Glutamatergic neuron (in vitro differentiated cells): ENCODE data around the gene CDKN2B-AS1. TPM values are rescaled to one million over a fixed set of nuclear protein-coding genes. Genes with fewer than 3 reads are reported as not detected.

ENCODE experiments used
- DNase-seq: peaks from one replicate; pipeline ENCODE4 v3.0.0; 2022
- H3K27ac Mint-ChIP-seq: one replicate; pipeline ENCODE4 v1.8.0; 2020; ENCODE audit warnings: mild to moderate bottlenecking, mixed read lengths, inconsistent platforms; ENCODE audit not compliant: unreplicated experiment
- H3K27me3 Mint-ChIP-seq: one replicate; pipeline ENCODE4 v1.8.0; 2020; ENCODE audit warnings: mild to moderate bottlenecking, moderate library complexity, mixed read lengths, inconsistent platforms; ENCODE audit not compliant: unreplicated experiment
- H3K36me3 Mint-ChIP-seq: one replicate; pipeline ENCODE4 v1.8.0; 2020; ENCODE audit warnings: mild to moderate bottlenecking, mixed read lengths, inconsistent platforms; ENCODE audit not compliant: unreplicated experiment
- H3K4me1 Mint-ChIP-seq: one replicate; pipeline ENCODE4 v1.8.0; 2020; ENCODE audit warnings: mild to moderate bottlenecking, low read depth, mixed read lengths, inconsistent platforms; ENCODE audit not compliant: unreplicated experiment
- H3K4me3 Mint-ChIP-seq: one replicate; pipeline ENCODE4 v1.8.0; 2020; ENCODE audit warnings: mild to moderate bottlenecking, mixed read lengths, inconsistent platforms; ENCODE audit not compliant: unreplicated experiment
- H3K9me3 Mint-ChIP-seq: one replicate; pipeline ENCODE4 v1.8.0; 2020; ENCODE audit warnings: mild to moderate bottlenecking, moderate library complexity, mixed read lengths, inconsistent platforms; ENCODE audit not compliant: unreplicated experiment
- total RNA-seq: library from RNA; stranded (reverse); fragmentation: NEBNext Ultra II Directional; extraction: Animal tissue kit (Norgen Biotek cat#: 25700); gene quantifications from one replicate; pipeline ENCODE4 v1.2.1, GENCODE V29; 2021; ENCODE audit not compliant: unreplicated experiment
- TF ChIP-seq, protein P1 (sequence below): fragments of 200-600 bp; sonication (generic); IDR thresholded peaks from one replicate; pipeline ENCODE4 v1.5.0; 2021; ENCODE audit not compliant: partially characterized antibody, unreplicated experiment

CDKN2B-AS1 gene
- total RNA-seq, 1 donor from 2014 or later = not detected

- no peaks in the 10 kb centered on the region for H3K27me3 Mint-ChIP-seq
- no peaks in the 10 kb centered on the region for H3K9me3 Mint-ChIP-seq
- H3K4me1 Mint-ChIP-seq = peaks cover 3% of the 10 kb centered on the region
- H3K4me3 Mint-ChIP-seq = no peak overlapping the region
- no peak for DNase-seq
- no peak overlapping the region for H3K27ac Mint-ChIP-seq
- TF ChIP-seq, protein P1, sequence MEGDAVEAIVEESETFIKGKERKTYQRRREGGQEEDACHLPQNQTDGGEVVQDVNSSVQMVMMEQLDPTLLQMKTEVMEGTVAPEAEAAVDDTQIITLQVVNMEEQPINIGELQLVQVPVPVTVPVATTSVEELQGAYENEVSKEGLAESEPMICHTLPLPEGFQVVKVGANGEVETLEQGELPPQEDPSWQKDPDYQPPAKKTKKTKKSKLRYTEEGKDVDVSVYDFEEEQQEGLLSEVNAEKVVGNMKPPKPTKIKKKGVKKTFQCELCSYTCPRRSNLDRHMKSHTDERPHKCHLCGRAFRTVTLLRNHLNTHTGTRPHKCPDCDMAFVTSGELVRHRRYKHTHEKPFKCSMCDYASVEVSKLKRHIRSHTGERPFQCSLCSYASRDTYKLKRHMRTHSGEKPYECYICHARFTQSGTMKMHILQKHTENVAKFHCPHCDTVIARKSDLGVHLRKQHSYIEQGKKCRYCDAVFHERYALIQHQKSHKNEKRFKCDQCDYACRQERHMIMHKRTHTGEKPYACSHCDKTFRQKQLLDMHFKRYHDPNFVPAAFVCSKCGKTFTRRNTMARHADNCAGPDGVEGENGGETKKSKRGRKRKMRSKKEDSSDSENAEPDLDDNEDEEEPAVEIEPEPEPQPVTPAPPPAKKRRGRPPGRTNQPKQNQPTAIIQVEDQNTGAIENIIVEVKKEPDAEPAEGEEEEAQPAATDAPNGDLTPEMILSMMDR = no peak
- H3K36me3 Mint-ChIP-seq = no peaks in the 10 kb centered on the region
These were observed 149.4 kb downstream of the CDKN2B-AS1 start for GRCh38 chr9:22143799-22144625.

- H3K27me3 Mint-ChIP-seq = no peaks in the 10 kb centered on the region
- H3K4me3 Mint-ChIP-seq = no peak overlapping the region
- TF ChIP-seq, protein P1 = no peak
- DNase-seq = no peak
- H3K4me1 Mint-ChIP-seq = peaks cover 3% of the 10 kb centered on the region
- H3K9me3 Mint-ChIP-seq = no peaks in the 10 kb centered on the region
- H3K27ac Mint-ChIP-seq = no peak overlapping the region
- H3K36me3 Mint-ChIP-seq = no peaks in the 10 kb centered on the region
These were observed 152.0 kb downstream of the CDKN2B-AS1 start for GRCh38 chr9:22146604-22147003.

DNA sequence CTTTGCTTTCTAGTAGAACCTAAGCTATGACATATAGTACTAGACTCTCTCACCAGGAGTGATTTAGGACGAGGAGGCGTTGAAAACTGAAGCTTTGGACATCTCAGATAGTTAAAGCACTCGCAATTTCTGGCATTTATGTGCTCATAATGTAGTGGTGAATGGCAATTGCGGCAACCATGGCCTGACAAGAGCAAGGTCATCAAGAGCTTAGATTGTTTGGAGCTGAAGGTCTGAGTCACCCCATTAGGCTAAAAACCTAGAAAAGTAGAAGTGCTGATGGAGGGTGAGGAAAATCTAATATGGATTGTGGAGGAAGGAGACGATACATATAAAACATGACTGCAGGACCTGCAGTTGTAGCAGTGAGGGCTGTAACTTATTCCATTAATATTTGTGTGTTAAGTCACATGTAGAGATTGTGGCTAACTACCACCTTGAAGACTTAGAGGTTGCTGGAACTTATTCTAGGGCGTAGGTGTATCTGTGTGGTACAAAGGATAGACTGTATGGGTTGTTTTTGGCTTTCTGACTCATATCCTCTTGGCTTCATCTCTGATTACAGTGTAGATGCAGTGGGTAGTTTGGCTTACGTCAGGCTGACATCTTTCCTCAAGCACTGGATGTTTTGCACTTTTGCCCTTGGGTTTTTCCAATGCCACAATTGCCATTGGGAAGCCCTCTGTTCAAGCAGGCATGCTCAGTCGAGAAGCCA lies 153.4 kb downstream of the CDKN2B-AS1 start:
- TF ChIP-seq, protein P1 = no peak
- Mint-ChIP-seq H3K27ac (no peak overlapping the region), H3K9me3 (no peaks in the 10 kb centered on the region), H3K27me3 (peaks cover 2% of the 10 kb centered on the region), H3K4me3 (no peak overlapping the region), H3K4me1 (no peaks in the 10 kb centered on the region), H3K36me3 (no peaks in the 10 kb centered on the region)
- DNase-seq = no peak

DNA sequence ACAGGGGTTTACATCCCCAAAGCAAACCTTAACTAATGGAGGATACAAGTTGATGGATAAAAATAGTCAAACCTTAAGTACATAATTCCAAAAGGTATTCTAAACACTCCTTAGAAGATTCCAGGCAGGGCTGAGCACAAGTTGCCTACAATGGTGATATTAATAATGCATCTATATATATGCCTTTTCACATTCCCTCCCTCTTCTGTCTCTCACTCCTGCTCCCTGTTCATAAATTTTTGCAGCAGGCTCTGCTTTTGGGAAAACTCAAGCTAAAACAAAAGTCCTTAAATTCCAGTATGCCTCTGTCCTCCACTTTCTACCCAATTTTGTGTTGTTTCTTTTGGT lies 153.9 kb downstream of the CDKN2B-AS1 start:
- Mint-ChIP-seq H3K27ac (no peak overlapping the region), H3K36me3 (no peaks in the 10 kb centered on the region), H3K27me3 (peaks cover 2% of the 10 kb centered on the region), H3K4me3 (no peak overlapping the region), H3K9me3 (no peaks in the 10 kb centered on the region), H3K4me1 (no peaks in the 10 kb centered on the region)
- no peak for DNase-seq
- TF ChIP-seq, protein P1 = no peak
